GM12878 (cell line): ENCODE data around the gene PERP. TPM values are rescaled to one million over a fixed set of nuclear protein-coding genes. Genes with fewer than 3 reads are reported as not detected.

Experiments used
- ATAC-seq: fragments of 200-7000 bp; cut with Tn5 transposase; 3 replicates; pipeline ENCODE4 v1.9.1; 2020; ENCODE audit warnings: mild to moderate bottlenecking, moderate library complexity
- BruUV-seq: library from RNA; stranded (reverse); fragments of 400-500 nt; replicated peaks from 2 replicates; lab custom pipeline; 2021; lab: Mats Ljungman, UMichigan
- CTCF ChIA-PET: fragments of 300-600 bp; sonication (Branson Sonifier 250); formaldehyde crosslinking; extraction: SDS; loops from one replicate; lab custom pipeline; 2021; ENCODE audit warnings: inconsistent platforms; lab: Yijun Ruan, JAX
- POLR2A ChIA-PET: fragments of 350-600 bp; formaldehyde crosslinking; extraction: SDS; loops from one replicate; lab custom pipeline; 2021; ENCODE audit warnings: inconsistent platforms; lab: Charles Lee
- RAD21 ChIA-PET: fragments of 300-600 bp; sonication (Branson Sonifier 250); formaldehyde crosslinking; loops from one replicate; lab custom pipeline; 2023; ENCODE audit warnings: antibody characterized with exemption; ENCODE audit not compliant: unreplicated experiment; lab: Charles Lee
- SMC1A ChIA-PET: fragments of 300-600 bp; sonication (Branson Sonifier 250); formaldehyde crosslinking; loops from one replicate; lab custom pipeline; 2023; ENCODE audit not compliant: unreplicated experiment, uncharacterized antibody; lab: Charles Lee
- DNase-seq: peaks from one replicate; pipeline ENCODE4 v3.0.0-alpha.2; 2011; ENCODE audit warnings: low read depth, low spot score
- FAIRE-seq: peaks from 3 replicates; lab custom pipeline; 2011; peaks lifted over from hg19 to GRCh38; lab: Jason Lieb, UNC
- H2AFZ ChIP-seq: 2 replicates; pipeline ENCODE4 v1.6.0; 2011; ENCODE audit warnings: low read depth, low read length, control low read depth; ENCODE audit not compliant: control insufficient read depth
- H3K27ac ChIP-seq: 2 replicates; pipeline ENCODE4 v1.5.1; 2011; ENCODE audit warnings: control low read depth; ENCODE audit not compliant: control insufficient read depth, insufficient read depth
- H3K27me3 ChIP-seq, 2 experiments: replicated peaks in 1 of 2; 2 replicates each; pipeline versions ENCODE4 v1.6.0 to v1.6.1; 2011; ENCODE audit warnings: low read length in 1 of 2; ENCODE audit not compliant: control insufficient read depth in 2 of 2, insufficient read depth in 2 of 2
- H3K36me3 ChIP-seq, 2 experiments: 2 replicates each; pipeline ENCODE4 v1.5.1; 2011; ENCODE audit warnings: low read length in 1 of 2; ENCODE audit not compliant: control insufficient read depth in 2 of 2, insufficient read depth in 2 of 2
- H3K4me1 ChIP-seq: 2 replicates; pipeline ENCODE4 v1.6.1; 2011; ENCODE audit warnings: mild to moderate bottlenecking, low read length, moderate library complexity, mixed read lengths; ENCODE audit not compliant: control insufficient read depth, insufficient read depth
- H3K4me2 ChIP-seq: 2 replicates; pipeline ENCODE4 v1.6.0; 2011; ENCODE audit warnings: control low read depth; ENCODE audit not compliant: control insufficient read depth, insufficient read depth
- H3K4me3 ChIP-seq: fragments of 200-600 bp; sonication (generic); 2 replicates; pipeline ENCODE4 v1.5.1; 2016
- H3K79me2 ChIP-seq: 2 replicates; pipeline ENCODE4 v1.6.0; 2011; ENCODE audit warnings: low read length; ENCODE audit not compliant: control insufficient read depth, insufficient read depth
- H3K9ac ChIP-seq: 2 replicates; pipeline ENCODE4 v1.8.0; 2011; ENCODE audit warnings: low read length, control low read depth, mixed read lengths; ENCODE audit not compliant: control insufficient read depth, insufficient read depth
- H3K9me3 ChIP-seq: replicated peaks from 3 replicates; pipeline ENCODE4 v1.5.1; 2011; ENCODE audit warnings: mild to moderate bottlenecking, low read length; ENCODE audit not compliant: control insufficient read depth, insufficient read depth
- H4K20me1 ChIP-seq: 2 replicates; pipeline ENCODE4 v1.6.0; 2011; ENCODE audit not compliant: control insufficient read depth, insufficient read depth
- BCL11A ChIP-seq: IDR thresholded peaks from 2 replicates; pipeline ENCODE4 v1.6.1; 2011; ENCODE audit warnings: low read depth, low read length
- CHD4 ChIP-seq: fragments of 200-600 bp; sonication (generic); IDR thresholded peaks from 2 replicates; pipeline ENCODE4 v1.6.1; 2016; ENCODE audit warnings: mild to moderate bottlenecking
- ETV6 ChIP-seq, 2 experiments: fragments of 450-650 bp in 1 of 2; IDR thresholded peaks in 1 of 2; conservative IDR thresholded peaks in 1 of 2; 2 replicates each; pipeline ENCODE4 v1.6.1; 2014; ENCODE audit warnings: antibody characterized with exemption in 1 of 2, borderline replicate concordance in 1 of 2, low read depth in 1 of 2, mild to moderate bottlenecking in 1 of 2, moderate library complexity in 1 of 2
- FOXM1 ChIP-seq: IDR thresholded peaks from 2 replicates; pipeline ENCODE4 v1.6.1; 2012; ENCODE audit warnings: low read depth, mild to moderate bottlenecking, inconsistent platforms, low read length, moderate library complexity
- MYB ChIP-seq: fragments of 150-350 bp; IDR thresholded peaks from 2 replicates; pipeline ENCODE4 v1.6.1; 2014; ENCODE audit warnings: mild to moderate bottlenecking, low read depth, low read length, borderline replicate concordance
- NBN ChIP-seq: fragments of 450-650 bp; IDR thresholded peaks from 2 replicates; pipeline ENCODE4 v1.6.1; 2016
- NKRF ChIP-seq: fragments of 450-650 bp; conservative IDR thresholded peaks from 2 replicates; pipeline ENCODE4 v1.6.1; 2017; ENCODE audit warnings: mild to moderate bottlenecking, moderate library complexity
- NR2C1 ChIP-seq: fragments of 450-650 bp; IDR thresholded peaks from 2 replicates; pipeline ENCODE4 v1.6.1; 2017; ENCODE audit warnings: antibody characterized with exemption, mild to moderate bottlenecking, moderate library complexity
- SMARCA5 ChIP-seq: fragments of 450-650 bp; IDR thresholded peaks from 2 replicates; pipeline ENCODE4 v1.6.1; 2017; ENCODE audit warnings: mild to moderate bottlenecking
- SREBF1 ChIP-seq: IDR thresholded peaks from 2 replicates; pipeline ENCODE4 v1.6.1; 2012; ENCODE audit warnings: mild to moderate bottlenecking, low read length
- STAT1 ChIP-seq: fragments of 450-650 bp; conservative IDR thresholded peaks from 2 replicates; pipeline ENCODE4 v1.6.1; 2014; ENCODE audit warnings: antibody characterized with exemption, mild to moderate bottlenecking
- STAT3 ChIP-seq: IDR thresholded peaks from 2 replicates; pipeline ENCODE4 v1.6.1; 2011; ENCODE audit warnings: low read depth, low read length, improper control_type of control experiment
- WRNIP1 ChIP-seq: IDR thresholded peaks from 2 replicates; pipeline ENCODE4 v1.6.1; 2011; ENCODE audit warnings: low read depth, low read length, improper control_type of control experiment, borderline replicate concordance
- WGBS: methylation state at CpG from one replicate; pipeline ENCODE4 v1.1.6; 2016; ENCODE audit warnings: low lambda C conversion rate; ENCODE audit not compliant: insufficient replicate concordance, insufficient coverage; ENCODE audit errors: missing lambda C conversion rate; 5-methylcytosine and 5-hydroxymethylcytosine counted together
- in situ Hi-C: fragments of 300-500 bp; cut with MboI; formaldehyde crosslinking; loops from 9 replicates; pipeline ENCODE4 v1.14.3; 2018; ENCODE audit warnings: mixed read lengths
- intact Hi-C: fragments of 100-400 bp; cut with micrococcal nuclease; formaldehyde crosslinking; loops from one replicate; pipeline ENCODE4 v1.14.2; 2022; ENCODE audit not compliant: unreplicated experiment
- polyA plus RNA-seq, 11 experiments: library from polyadenylated mRNA; depleted of rRNA in 4 of 11; unstranded in 6 of 11; stranded (reverse) in 5 of 11; fragments of >200 nt; fragmentation: Nextera tagmentation in 4 of 11; fragmentation: Illumina TruSeq in 1 of 11; extraction: Ambion mirVana in 4 of 11; extraction: Trizol in 1 of 11; gene quantifications; 1 replicate in 1 of 11; 2 replicates in 10 of 11; pipeline versions ENCODE4 v1.2.1 to v1.2.3, GENCODE V29; 2011 to 2016; ENCODE audit warnings: inconsistent platforms in 2 of 11, missing spikeins in 2 of 11, low read depth in 1 of 11
- total RNA-seq, 4 experiments: library from RNA; depleted of rRNA in 3 of 4; stranded (reverse); fragments of >200 nt in 3 of 4; fragmentation: Illumina TruSeq in 1 of 4; extraction: Trizol in 1 of 4; gene quantifications; 2 replicates each; pipeline versions ENCODE4 v1.2.1 to v1.2.3, GENCODE V29; 2013 to 2021
- TF ChIP-seq, protein P1 (sequence below): fragments of 450-650 bp; IDR thresholded peaks from 2 replicates; pipeline ENCODE4 v1.6.1; 2016; ENCODE audit warnings: mild to moderate bottlenecking

The PERP gene
- total and polyA plus RNA-seq, 10 of the 15 experiments (the other 5 are each of a cell fraction or from before 2014, with no cell fraction given): 0.37 to 2.4 (median 0.75) TPM

DNA sequence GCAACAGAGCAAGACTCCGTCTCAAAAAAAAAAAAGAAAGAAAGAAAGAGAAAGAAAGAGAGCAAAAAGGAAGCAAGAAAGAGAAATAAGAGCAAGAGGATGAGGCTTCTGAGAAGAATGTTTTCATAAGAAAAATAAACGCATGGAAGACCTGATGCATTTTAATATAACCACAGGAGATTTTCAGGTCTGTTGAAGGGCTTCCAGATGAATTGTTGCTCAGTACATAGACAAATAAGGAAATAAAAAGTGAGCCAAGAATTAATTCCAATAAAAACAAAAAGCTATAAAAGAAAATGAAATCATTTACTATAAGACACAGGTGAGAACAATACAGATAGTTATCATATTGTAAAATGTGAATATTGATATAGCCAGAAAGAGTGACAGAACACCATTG lies 43.5 kb downstream of the PERP start:
- intact Hi-C loops: no loop called here
- no TSS peak for BruUV-seq
- TF ChIP-seq FOXM1: no peak
- no peak for TF ChIP-seq NBN
- no peak for TF ChIP-seq WRNIP1
- no peak for TF ChIP-seq NKRF
- no peak for TF ChIP-seq STAT1
- no peak for TF ChIP-seq SREBF1
- TF ChIP-seq ETV6 (conservative IDR thresholded peaks at IDR 0.05 in 1 of 2, IDR thresholded peaks at IDR 0.05 in 1 of 2; ENCODE audit: borderline replicate concordance in 1 of 2, low read depth in 1 of 2): no peak
- TF ChIP-seq STAT3: no peak
- TF ChIP-seq BCL11A: no peak
- no peak for TF ChIP-seq NR2C1
- TF ChIP-seq CHD4: no peak
- no peak for TF ChIP-seq MYB
- no peak for TF ChIP-seq SMARCA5
- TF ChIP-seq, protein P1, sequence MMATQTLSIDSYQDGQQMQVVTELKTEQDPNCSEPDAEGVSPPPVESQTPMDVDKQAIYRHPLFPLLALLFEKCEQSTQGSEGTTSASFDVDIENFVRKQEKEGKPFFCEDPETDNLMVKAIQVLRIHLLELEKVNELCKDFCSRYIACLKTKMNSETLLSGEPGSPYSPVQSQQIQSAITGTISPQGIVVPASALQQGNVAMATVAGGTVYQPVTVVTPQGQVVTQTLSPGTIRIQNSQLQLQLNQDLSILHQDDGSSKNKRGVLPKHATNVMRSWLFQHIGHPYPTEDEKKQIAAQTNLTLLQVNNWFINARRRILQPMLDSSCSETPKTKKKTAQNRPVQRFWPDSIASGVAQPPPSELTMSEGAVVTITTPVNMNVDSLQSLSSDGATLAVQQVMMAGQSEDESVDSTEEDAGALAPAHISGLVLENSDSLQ: no peak
- Histone ChIP-seq H4K20me1 (no peaks in the 10 kb centered on the region), H2AFZ (no peak overlapping the region), H3K9ac (no peak overlapping the region), H3K79me2 (no peaks in the 10 kb centered on the region), H3K27me3 (no peaks in the 10 kb centered on the region), H3K27ac (no peak overlapping the region), H3K4me1 (no peaks in the 10 kb centered on the region), H3K9me3 (no peaks in the 10 kb centered on the region), H3K4me2 (no peak overlapping the region), H3K36me3 (no peaks in the 10 kb centered on the region), H3K4me3 (no peak overlapping the region)
- POLR2A ChIA-PET: interaction anchor here (0.6 kb wide), 1 partner anchor 1415 kb away, joined by 3 read pairs; no protein-coding TSS in a partner anchor
- RAD21 ChIA-PET: no interaction called here
- ATAC-seq: no peak
- 94% methylated on average over 1 of the region's 2 CpGs for WGBS
- CTCF ChIA-PET: interaction anchor here (1.0 kb wide), 1 partner anchor 15 kb away, joined by 3 read pairs; no protein-coding TSS in a partner anchor
- FAIRE-seq: no peak
- in situ Hi-C loops: no loop called here
- DNase-seq: no peak
- SMC1A ChIA-PET: interaction anchor here (1.4 kb wide), 1 partner anchor 15 kb away, joined by 3 read pairs; no protein-coding TSS in a partner anchor
